A549 (cell line): ENCODE measurements around the gene ERCC2. TPM values are rescaled to one million over a fixed set of nuclear protein-coding genes. Genes with fewer than 3 reads are reported as not detected.

ENCODE experiments used
- ATAC-seq, 2 experiments: fragments of 200-7000 bp in 1 of 2; fragments of >200 bp in 1 of 2; cut with Nextera tagmentation in 1 of 2; cut with Tn5 transposase in 1 of 2; 3 replicates each; pipeline versions ENCODE4 v1.8.0 to v1.9.1; 2018 to 2020; ENCODE audit warnings: mild to moderate bottlenecking in 1 of 2, moderate library complexity in 1 of 2
- CTCF ChIA-PET: fragments of 300-600 bp; sonication (Branson Sonifier 250); formaldehyde crosslinking; extraction: SDS; loops from one replicate; lab custom pipeline; 2021; ENCODE audit warnings: antibody characterized with exemption, inconsistent platforms; lab: Yijun Ruan, JAX
- POLR2A ChIA-PET: fragments of 350-600 bp; formaldehyde crosslinking; extraction: SDS; loops from one replicate; lab custom pipeline; 2021; ENCODE audit warnings: antibody characterized with exemption, inconsistent platforms; lab: Yijun Ruan, JAX
- DNase-seq, 2 experiments: peaks; one replicate each; pipeline versions ENCODE4 v3.0.0 to v3.0.0-alpha.2; 2011 to 2016; ENCODE audit warnings: low read depth in 1 of 2, low spot score in 1 of 2
- FAIRE-seq: peaks from 2 replicates; lab custom pipeline; 2011; peaks lifted over from hg19 to GRCh38; lab: Jason Lieb, UNC
- H3K27ac ChIP-seq, 2 experiments: fragments of >200 bp; sonication (Bioruptor Twin); formaldehyde crosslinking; 3 replicates each; pipeline ENCODE4 v1.5.1; 2016 to 2017
- H3K4me1 ChIP-seq: fragments of >200 bp; sonication (Bioruptor Twin); formaldehyde crosslinking; 3 replicates; pipeline ENCODE4 v1.6.1; 2016
- H3K4me2 ChIP-seq: fragments of >200 bp; sonication (Bioruptor Twin); formaldehyde crosslinking; 3 replicates; pipeline ENCODE4 v1.6.1; 2016
- H3K4me3 ChIP-seq: fragments of >200 bp; sonication (Bioruptor Twin); formaldehyde crosslinking; 3 replicates; pipeline ENCODE4 v1.5.1; 2016
- H3K9me3 ChIP-seq: fragments of >200 bp; sonication (Bioruptor Twin); formaldehyde crosslinking; 3 replicates; pipeline ENCODE4 v1.6.1; 2016
- CBX2 ChIP-seq: fragments of 200-600 bp; sonication (generic); IDR thresholded peaks from 2 replicates; pipeline ENCODE4 v1.6.1; 2016; ENCODE audit warnings: low read depth, mild to moderate bottlenecking, borderline replicate concordance
- CBX8 ChIP-seq: fragments of 200-600 bp; sonication (generic); IDR thresholded peaks from 2 replicates; pipeline ENCODE4 v1.6.1; 2016
- CHD2 ChIP-seq: fragments of 150-350 bp; IDR thresholded peaks from 2 replicates; pipeline ENCODE4 v1.6.1; 2014; ENCODE audit warnings: low read length; ENCODE audit not compliant: partially characterized antibody
- CHD4 ChIP-seq: fragments of 200-600 bp; sonication (generic); IDR thresholded peaks from 2 replicates; pipeline ENCODE4 v1.6.1; 2016; ENCODE audit warnings: antibody characterized with exemption, mild to moderate bottlenecking, borderline replicate concordance
- CTCF ChIP-seq: fragments of >200 bp; sonication (Bioruptor Twin); formaldehyde crosslinking; IDR thresholded peaks from 3 replicates; pipeline ENCODE4 v1.5.1; 2016
- E2F6 ChIP-seq: IDR thresholded peaks from 2 replicates; pipeline ENCODE4 v1.6.1; 2012; ENCODE audit warnings: low read depth, borderline replicate concordance
- FOSL2 ChIP-seq, 2 experiments: fragments of 450-650 bp in 1 of 2; fragments of >200 bp in 1 of 2; sonication (Bioruptor Twin) in 1 of 2; formaldehyde crosslinking; IDR thresholded peaks; 2 replicates each; pipeline versions ENCODE4 v1.5.0 to v1.6.1; 2016 to 2020; ENCODE audit warnings: mild to moderate bottlenecking in 1 of 2, moderate library complexity in 1 of 2
- FOXS1 ChIP-seq: fragments of 250-450 bp; sonication (Bioruptor Pico); IDR thresholded peaks from 2 replicates; pipeline ENCODE4 v1.5.0; 2020; ENCODE audit warnings: mild to moderate bottlenecking, moderate library complexity
- GATA3 ChIP-seq: IDR thresholded peaks from 2 replicates; pipeline ENCODE4 v1.6.1; 2012; ENCODE audit warnings: borderline replicate concordance
- HEYL ChIP-seq: fragments of 250-450 bp; sonication (Bioruptor Pico); IDR thresholded peaks from 2 replicates; pipeline ENCODE4 v1.8.0; 2021; ENCODE audit warnings: mild to moderate bottlenecking, moderate library complexity
- HOXA7 ChIP-seq: fragments of 250-450 bp; sonication (Bioruptor Pico); IDR thresholded peaks from 2 replicates; pipeline ENCODE4 v1.5.0; 2020; ENCODE audit warnings: mild to moderate bottlenecking, moderate library complexity
- HOXB5 ChIP-seq: fragments of 250-450 bp; sonication (Bioruptor Pico); IDR thresholded peaks from 2 replicates; pipeline ENCODE4 v1.5.0; 2020; ENCODE audit warnings: mild to moderate bottlenecking, moderate library complexity
- KDM1A ChIP-seq: fragments of 200-600 bp; sonication (generic); IDR thresholded peaks from 2 replicates; pipeline ENCODE4 v1.6.1; 2016; ENCODE audit warnings: low read depth, mild to moderate bottlenecking
- MAFK ChIP-seq: fragments of 450-650 bp; IDR thresholded peaks from 2 replicates; pipeline ENCODE4 v1.6.1; 2014; ENCODE audit not compliant: partially characterized antibody
- MAX ChIP-seq: IDR thresholded peaks from 2 replicates; pipeline ENCODE4 v1.6.1; 2012
- MYC ChIP-seq: IDR thresholded peaks from 2 replicates; pipeline ENCODE4 v1.6.1; 2012; ENCODE audit warnings: mild to moderate bottlenecking, inconsistent platforms, low read length, improper control_type of control experiment, borderline replicate concordance
- NFE2L2 ChIP-seq: fragments of 150-350 bp; conservative IDR thresholded peaks from 2 replicates; pipeline ENCODE4 v1.6.1; 2014; ENCODE audit warnings: low read length
- NPAS2 ChIP-seq: fragments of 250-450 bp; sonication (Bioruptor Pico); IDR thresholded peaks from 2 replicates; pipeline ENCODE4 v1.8.0; 2022; ENCODE audit warnings: mild to moderate bottlenecking, moderate library complexity, borderline replicate concordance
- POLR2AphosphoS2 ChIP-seq: conservative IDR thresholded peaks from 2 replicates; pipeline ENCODE4 v1.6.1; 2012; ENCODE audit warnings: low read length, improper control_type of control experiment, inconsistent platforms
- RAD21 ChIP-seq, 2 experiments: fragments of >200 bp in 1 of 2; sonication (Bioruptor Twin) in 1 of 2; formaldehyde crosslinking in 1 of 2; IDR thresholded peaks in 1 of 2; conservative IDR thresholded peaks in 1 of 2; 2 replicates in 1 of 2; 3 replicates in 1 of 2; pipeline ENCODE4 v1.6.1; 2012 to 2018; ENCODE audit warnings: inconsistent platforms in 1 of 2
- RARB ChIP-seq: fragments of 250-450 bp; sonication (Bioruptor Pico); IDR thresholded peaks from 2 replicates; pipeline ENCODE4 v1.8.0; 2021; ENCODE audit warnings: mild to moderate bottlenecking, moderate library complexity
- RNF2 ChIP-seq: fragments of 200-600 bp; sonication (generic); IDR thresholded peaks from 2 replicates; pipeline ENCODE4 v1.6.1; 2016; ENCODE audit warnings: low read depth, mild to moderate bottlenecking, antibody characterized with exemption, moderate library complexity, borderline replicate concordance
- TFCP2L1 ChIP-seq: fragments of 250-450 bp; sonication (Bioruptor Pico); IDR thresholded peaks from 2 replicates; pipeline ENCODE4 v1.5.0; 2021; ENCODE audit warnings: mild to moderate bottlenecking
- ZC3H11A ChIP-seq: fragments of 450-650 bp; IDR thresholded peaks from 2 replicates; pipeline ENCODE4 v1.6.1; 2014; ENCODE audit warnings: antibody characterized with exemption, mild to moderate bottlenecking
- ZNF302 ChIP-seq: fragments of 250-450 bp; sonication (Bioruptor Pico); IDR thresholded peaks from 2 replicates; pipeline ENCODE4 v1.9.0; 2021; ENCODE audit warnings: inconsistent platforms, mild to moderate bottlenecking, moderate library complexity
- WGBS: methylation state at CpG from one replicate; pipeline ENCODE4 v1.1.6; 2017; ENCODE audit errors: missing lambda C conversion rate; 5-methylcytosine and 5-hydroxymethylcytosine counted together
- polyA plus RNA-seq, 4 experiments: library from polyadenylated mRNA; depleted of rRNA in 3 of 4; stranded (reverse); fragments of >200 nt; fragmentation: RNase III in 1 of 4; extraction: RNeasy Plus Mini Kit Qiagen cat#74134 plus additional on column Dnase treatment in 1 of 4; gene quantifications; 2 replicates in 3 of 4; 3 replicates in 1 of 4; pipeline ENCODE4 v1.2.3, GENCODE V29; 2011 to 2017
- TF ChIP-seq, protein P1 (sequence below): fragments of 200-600 bp; sonication (generic); IDR thresholded peaks from 2 replicates; pipeline ENCODE4 v1.6.1; 2016; ENCODE audit warnings: antibody characterized with exemption, mild to moderate bottlenecking, moderate library complexity

Gene ERCC2
- polyA plus RNA-seq, 2 of the 4 experiments (the other 2 are of a cell fraction): 12.9 to 19.8 TPM

DNA sequence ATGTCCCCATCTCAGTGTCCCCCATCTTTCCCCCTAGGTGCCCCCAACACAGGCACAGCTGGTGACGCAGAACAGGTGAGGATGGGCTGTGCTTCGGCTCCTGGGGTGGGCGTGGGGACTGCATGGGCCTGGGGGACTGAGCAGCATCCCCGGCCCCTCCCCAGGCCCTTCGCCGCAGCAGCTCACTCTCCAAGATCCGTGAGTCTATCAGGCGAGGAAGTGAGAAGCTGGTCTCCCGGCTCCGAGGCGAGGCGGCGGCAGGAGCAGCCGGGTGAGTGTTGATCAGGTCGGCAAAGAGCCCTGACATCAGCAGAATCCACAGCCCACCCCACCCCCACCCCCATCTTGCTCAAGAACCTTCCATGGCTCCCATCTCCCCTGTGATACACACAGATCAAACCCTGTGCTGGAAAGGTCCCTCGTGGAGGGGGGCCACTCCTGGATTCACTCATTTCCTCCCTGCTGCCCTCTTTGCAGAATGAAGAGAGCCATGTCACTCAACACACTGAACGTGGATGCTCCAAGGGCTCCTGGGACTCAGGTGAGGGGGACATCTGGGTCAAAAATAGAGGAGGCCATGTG lies 19.8 kb downstream of the ERCC2 start:
- Histone ChIP-seq H3K4me3 (no peak overlapping the region), H3K9me3 (no peaks in the 10 kb centered on the region), H3K27ac (no peak overlapping the region), H3K4me2 (no peak overlapping the region)
- CTCF ChIA-PET: interaction anchor here (0.8 to 3.5 kb wide), 3 partner anchors 12 to 53 kb away, joined by 3 to 25 read pairs (median 6); no protein-coding TSS in a partner anchor
- ATAC-seq (no peak), DNase-seq (no peak), FAIRE-seq (no peak)
- POLR2A ChIA-PET: no interaction called here
- 86% methylated on average over 14 of the region's 17 CpGs for WGBS
- TF ChIP-seq TFCP2L1 (CRISPR knock-in tag) (no peak), HEYL (CRISPR knock-in tag) (no peak), GATA3 (no peak), MAFK (no peak), HOXB5 (CRISPR knock-in tag) (no peak), CHD4 (no peak), FOXS1 (no peak), KDM1A (no peak), MYC (no peak), RNF2 (no peak), CTCF (no peak), HOXA7 (no peak), ZC3H11A (no peak)
- TF ChIP-seq, all 56 proteins: peak for 0
- no peaks in the 10 kb centered on the region for H3K4me1 ChIP-seq

DNA sequence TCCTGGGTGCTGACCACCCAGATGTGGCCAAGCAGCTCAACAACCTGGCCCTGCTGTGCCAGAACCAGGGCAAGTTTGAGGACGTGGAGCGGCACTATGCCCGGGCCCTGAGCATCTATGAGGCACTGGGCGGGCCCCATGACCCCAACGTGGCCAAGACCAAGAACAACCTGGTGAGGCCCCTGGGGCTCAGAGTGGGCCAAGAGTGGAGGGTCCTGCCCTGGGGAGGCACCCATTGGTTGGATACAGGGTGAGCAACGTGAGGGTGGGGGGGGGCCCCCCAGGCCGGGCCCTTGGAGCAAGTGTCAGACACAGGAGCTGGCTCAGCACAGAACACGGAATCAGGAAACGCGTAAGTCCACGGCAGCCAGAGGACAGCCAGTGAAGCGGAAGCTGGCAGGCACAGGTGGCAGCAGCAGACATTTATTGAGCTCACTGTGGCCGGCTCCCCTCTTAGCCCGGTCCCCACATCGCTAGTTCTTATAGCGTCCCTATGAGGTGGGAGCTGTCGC lies 20.9 kb downstream of the ERCC2 start:
- POLR2A ChIA-PET: no interaction called here
- H3K4me2 ChIP-seq: no peak overlapping the region
- no peak for DNase-seq
- no peak for TF ChIP-seq ZNF302
- TF ChIP-seq CTCF: no peak
- no peak for TF ChIP-seq RNF2
- TF ChIP-seq RARB (CRISPR knock-in tag): no peak
- no peak for TF ChIP-seq CBX2
- no peak for TF ChIP-seq MAX
- no peak for TF ChIP-seq HOXA7
- TF ChIP-seq, protein P1, sequence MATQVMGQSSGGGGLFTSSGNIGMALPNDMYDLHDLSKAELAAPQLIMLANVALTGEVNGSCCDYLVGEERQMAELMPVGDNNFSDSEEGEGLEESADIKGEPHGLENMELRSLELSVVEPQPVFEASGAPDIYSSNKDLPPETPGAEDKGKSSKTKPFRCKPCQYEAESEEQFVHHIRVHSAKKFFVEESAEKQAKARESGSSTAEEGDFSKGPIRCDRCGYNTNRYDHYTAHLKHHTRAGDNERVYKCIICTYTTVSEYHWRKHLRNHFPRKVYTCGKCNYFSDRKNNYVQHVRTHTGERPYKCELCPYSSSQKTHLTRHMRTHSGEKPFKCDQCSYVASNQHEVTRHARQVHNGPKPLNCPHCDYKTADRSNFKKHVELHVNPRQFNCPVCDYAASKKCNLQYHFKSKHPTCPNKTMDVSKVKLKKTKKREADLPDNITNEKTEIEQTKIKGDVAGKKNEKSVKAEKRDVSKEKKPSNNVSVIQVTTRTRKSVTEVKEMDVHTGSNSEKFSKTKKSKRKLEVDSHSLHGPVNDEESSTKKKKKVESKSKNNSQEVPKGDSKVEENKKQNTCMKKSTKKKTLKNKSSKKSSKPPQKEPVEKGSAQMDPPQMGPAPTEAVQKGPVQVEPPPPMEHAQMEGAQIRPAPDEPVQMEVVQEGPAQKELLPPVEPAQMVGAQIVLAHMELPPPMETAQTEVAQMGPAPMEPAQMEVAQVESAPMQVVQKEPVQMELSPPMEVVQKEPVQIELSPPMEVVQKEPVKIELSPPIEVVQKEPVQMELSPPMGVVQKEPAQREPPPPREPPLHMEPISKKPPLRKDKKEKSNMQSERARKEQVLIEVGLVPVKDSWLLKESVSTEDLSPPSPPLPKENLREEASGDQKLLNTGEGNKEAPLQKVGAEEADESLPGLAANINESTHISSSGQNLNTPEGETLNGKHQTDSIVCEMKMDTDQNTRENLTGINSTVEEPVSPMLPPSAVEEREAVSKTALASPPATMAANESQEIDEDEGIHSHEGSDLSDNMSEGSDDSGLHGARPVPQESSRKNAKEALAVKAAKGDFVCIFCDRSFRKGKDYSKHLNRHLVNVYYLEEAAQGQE: no peak
- TF ChIP-seq POLR2AphosphoS2: no peak
- no peak for TF ChIP-seq MAFK
- TF ChIP-seq NFE2L2: no peak
- TF ChIP-seq CBX8: no peak
- TF ChIP-seq HEYL (CRISPR knock-in tag): no peak
- TF ChIP-seq E2F6: no peak
- no peak for TF ChIP-seq FOSL2 (IDR thresholded peaks at IDR 0.05)
- no peak for TF ChIP-seq FOSL2 (CRISPR knock-in tag; IDR thresholded peaks at IDR 0.05)
- TF ChIP-seq NPAS2 (CRISPR knock-in tag): no peak
- TF ChIP-seq CHD2: no peak
- TF ChIP-seq RAD21 (conservative IDR thresholded peaks at IDR 0.05 in 1 of 2, IDR thresholded peaks at IDR 0.05 in 1 of 2): no peak
- no peak for TF ChIP-seq FOXS1
- TF ChIP-seq, all 56 proteins: peak for 0
- FAIRE-seq (no peak), ATAC-seq (no peak)
- Histone ChIP-seq H3K27ac (no peak overlapping the region), H3K4me1 (no peaks in the 10 kb centered on the region), H3K4me3 (no peak overlapping the region), H3K9me3 (no peaks in the 10 kb centered on the region)
- 97% methylated on average over 12 of the region's 17 CpGs for WGBS
- CTCF ChIA-PET: interaction anchor here (0.7 to 3.5 kb wide), 3 partner anchors 11 to 290 kb away, joined by 3 to 25 read pairs (median 6); no protein-coding TSS in a partner anchor
